HUDEP-2 (cell line): Measurements from ENCODE around the gene CCDC71L.
A peak's percentile ranks its signal among the peaks of the same experiment; 100 is the strongest.

Experiments
- DNase-seq, 76 experiments: peaks; one replicate each; lab custom pipeline; 2025; ENCODE audit not compliant: unreplicated experiment in 76 of 76; lab: John Stamatoyannopoulos, UW

CCDC71L gene

DNA sequence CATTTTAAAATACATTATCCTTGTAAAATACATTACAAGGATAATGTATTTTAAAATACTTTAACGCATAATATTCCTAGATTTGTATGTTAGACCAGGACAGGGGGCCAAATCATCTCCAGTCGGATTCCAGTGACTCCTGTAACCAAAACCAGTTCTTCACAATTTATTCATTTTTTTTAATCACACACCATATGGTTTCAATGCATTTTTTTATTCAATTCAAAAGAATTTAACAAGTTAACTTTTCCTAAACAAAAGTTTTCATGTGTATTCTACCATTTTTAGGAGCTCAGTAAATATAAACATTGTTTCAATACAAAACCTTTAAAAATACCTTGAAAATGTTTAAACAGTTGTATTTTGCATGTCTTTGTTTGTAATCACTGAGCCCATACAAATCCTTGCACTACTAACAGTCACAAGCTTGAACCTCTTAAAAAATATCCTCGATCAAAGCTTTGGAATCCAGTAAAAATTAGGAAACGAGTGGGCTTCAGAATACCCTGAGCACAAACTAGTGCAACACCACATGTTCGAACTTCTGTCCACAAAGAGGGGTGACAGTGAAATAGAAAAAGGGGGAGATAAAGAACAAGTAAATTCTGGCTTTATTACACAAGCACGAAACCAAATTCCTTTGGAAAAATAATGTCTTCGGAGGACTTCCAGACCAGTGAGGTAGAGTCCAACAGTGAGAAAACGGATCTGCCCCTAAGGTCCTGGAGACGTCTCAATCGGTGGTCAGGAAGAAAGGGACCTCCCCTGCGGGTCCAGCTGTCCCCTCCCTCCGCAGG is 1.6 kb downstream of the CCDC71L start:
- peak in 2 of 76 experiments; percentile 20 to 27 for DNase-seq

DNA sequence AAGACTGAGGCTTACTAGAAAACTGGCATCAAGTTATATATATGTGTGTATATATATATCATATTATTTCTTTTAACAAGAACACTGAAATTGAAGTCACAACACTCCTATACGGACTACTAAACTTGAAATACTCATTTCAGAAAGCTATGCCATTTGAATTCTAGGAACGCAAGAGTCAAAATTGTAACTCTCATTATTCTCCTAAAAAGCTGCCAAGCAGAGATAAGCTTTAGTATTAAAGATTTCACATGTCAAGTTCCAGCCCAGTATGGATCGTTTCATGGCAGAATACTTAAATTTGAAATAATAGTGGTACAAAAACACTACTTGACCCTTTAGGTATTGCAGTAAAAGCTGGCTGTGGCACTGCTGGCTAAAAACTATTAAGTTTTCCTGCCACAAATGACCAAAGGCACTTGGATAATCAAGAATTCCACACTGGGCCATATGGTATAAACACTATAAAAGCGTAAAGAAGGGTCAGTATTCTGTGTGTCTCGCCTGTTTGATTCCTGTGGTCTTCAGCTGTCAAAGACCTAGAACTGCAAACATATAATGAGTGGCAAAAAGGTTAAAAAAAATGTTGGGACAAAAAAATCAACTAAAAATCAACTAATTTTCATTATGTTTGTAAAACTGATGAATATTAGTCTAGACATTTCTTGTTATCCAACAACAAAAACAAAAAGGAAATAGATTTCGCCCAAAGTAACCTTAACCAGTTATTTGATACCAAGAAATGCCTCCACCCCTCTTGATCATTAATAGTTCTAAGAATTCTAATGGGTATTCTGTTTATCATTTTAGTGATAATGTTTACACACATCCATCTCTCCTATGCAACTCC is 2.4 kb downstream of the CCDC71L start:
- DNase-seq, result no peak

DNA sequence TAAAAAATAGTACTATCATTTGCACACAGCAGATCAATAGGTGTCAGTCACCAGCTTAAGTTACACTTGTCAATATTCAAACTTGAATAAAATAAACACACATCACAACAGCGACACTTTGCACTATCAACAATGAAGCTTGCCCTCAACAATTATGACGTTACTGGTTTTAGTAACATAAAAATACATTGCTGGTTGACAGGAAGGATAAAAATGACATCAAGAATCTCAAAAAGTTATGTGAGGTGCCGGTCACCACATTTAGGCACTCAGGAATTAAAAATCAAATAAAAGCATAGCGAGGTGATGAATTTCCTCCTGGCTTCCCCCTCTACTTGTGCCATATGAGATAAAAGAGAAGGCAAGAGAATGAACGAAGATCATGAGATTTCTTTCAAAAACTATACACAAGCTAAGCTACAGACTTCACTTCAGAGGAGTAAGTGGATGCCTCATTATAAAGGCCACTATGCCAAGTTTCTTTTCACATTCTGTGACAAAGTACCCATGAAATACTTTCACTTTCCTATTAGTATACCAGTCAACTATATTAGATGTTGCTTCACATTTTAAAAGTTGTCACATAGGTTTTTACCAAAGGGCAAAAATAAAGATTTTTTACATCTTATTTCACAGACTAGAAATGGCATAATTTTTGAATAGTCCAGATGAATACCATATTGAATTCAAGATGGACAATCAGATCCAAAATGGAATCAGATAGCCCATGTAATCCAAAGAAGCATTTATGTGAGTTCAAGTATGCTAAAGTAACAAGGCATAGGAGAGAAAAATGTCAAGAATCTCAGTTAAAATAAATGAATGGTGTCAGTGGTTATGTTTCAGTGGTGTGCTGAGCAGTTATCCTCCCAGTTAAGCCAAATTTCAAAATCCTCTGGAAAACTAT is 3.6 kb downstream of the CCDC71L start:
- DNase-seq, result no peak

DNA sequence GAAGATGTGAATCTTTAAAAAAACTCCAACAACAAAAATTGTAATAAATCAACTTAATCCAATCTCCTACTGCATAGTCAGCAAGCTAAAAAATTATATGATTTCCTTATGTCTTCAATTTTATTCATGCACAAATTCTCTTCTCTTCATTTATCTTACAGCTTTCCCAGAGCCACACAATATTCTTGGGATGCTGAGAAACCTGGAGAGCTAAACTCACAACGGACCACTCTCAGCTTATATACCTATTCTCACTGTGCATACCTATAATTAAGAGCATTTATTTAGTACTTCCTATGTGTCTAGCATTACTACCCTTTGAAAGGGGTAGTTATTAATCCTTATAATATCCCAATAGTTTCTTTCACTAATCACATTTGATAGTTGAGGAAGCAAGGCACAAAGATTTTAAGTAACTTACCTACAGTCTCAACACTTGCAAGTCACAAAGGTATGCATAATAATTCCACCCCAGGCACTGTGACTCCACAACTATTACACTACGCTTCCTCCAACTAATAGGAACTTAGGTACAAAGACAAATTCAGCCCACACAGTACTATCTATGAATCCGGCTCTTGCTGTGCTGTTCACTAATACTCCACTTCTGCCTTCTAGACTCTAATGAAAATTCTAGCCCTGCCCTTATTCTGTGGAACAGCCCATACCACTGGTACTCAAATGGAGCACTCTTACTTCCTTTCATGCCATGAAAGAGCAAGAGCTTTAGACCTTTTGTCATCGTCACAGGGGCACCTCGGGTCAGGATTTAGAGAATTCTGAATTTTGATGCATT is 5.1 kb downstream of the CCDC71L start:
- no peak for DNase-seq

DNA sequence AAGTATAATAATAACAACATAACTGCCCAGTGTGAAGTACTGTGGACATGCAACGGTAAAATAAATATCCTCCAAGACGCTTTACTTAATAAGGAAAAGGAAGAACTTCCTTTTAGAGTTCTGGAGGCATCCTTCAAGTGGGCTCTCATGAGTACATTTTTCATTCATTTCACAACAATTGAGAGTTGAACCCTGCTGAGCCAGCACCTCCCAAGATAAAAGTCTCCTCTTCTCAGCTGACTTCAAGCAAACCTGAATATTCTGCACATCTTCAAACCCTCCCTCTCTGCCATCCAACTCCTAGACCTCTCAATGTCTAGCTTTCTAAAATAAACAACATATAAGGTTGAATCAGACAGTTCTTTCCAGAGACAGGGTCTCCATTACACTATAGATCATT is 7.5 kb downstream of the CCDC71L start:
- DNase-seq, result no peak

DNA sequence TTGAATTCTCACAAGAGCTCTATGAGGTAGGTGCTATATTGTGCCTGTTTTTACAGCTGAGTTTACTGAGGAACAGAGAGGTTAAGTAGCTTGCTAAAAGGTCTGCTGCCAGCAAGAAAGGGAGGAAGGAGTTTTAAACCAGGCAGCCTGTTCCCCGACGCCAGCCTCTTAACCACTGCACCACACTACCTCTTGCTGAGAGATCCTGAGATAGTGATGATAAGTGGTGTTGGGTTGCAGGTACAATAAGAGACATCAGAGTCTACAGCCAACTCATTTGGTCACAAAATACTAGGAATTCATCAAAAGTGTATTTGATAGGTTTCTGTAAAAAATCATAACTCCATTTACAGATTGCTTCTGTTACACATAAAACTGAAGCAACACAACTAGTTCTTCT is 8.0 kb downstream of the CCDC71L start:
- DNase-seq, result no peak

DNA sequence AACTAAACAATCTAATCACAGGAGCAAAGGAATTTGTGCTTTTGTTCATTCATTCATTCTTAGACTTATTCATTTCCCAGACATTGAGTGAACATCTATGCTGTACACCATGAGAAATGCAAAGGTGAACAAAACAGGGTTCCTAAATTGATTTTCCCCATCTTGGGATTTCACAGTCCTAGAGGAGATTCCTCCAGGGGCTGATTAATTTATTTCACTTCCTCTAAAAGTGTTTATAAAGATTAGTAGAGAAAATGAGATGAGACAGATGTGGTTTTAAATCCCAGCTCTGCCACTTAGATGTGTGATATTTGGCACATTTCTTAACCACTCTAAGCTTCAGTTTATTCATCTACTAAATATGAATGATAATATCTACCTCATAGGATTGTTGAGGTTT is 8.9 kb downstream of the CCDC71L start:
- DNase-seq, result no peak

DNA sequence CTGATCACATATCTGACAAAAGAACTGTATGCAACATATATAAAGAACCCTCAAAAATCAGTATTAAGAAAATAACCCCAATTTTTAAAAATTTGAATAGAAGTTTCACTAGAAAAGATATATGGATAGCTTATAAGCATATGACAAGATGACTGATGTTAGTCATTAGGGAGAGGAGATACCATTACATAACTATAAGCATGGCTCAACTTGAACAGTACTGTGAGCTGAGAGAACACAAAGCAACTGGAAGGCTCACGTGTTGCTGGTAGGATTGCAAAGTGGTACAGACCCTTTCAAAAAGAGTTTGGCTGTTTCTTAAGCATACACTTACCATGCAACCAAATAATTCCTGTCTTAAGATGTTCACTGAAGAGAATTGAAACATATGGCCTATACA is 14.7 kb downstream of the CCDC71L start:
- no peak for DNase-seq

DNA sequence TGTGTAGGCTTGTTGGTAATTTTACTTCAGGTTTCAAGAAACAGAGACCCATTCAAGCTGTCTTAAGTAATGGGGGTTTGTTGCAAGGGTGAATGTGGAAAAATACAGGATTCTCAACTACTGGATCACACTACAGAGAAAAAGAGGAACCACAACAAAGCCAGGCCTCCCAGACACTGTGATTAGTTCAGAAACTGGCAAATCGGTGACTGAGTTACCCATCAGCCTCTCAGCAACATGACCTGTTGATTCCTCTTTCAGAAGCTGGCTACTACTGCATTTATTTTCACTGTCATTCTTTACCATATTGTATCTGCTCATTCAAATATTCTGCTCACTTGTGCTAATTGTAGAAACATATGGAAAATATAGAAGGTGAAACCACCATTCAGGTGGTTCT is 16.0 kb downstream of the CCDC71L start:
- DNase-seq, result no peak

DNA sequence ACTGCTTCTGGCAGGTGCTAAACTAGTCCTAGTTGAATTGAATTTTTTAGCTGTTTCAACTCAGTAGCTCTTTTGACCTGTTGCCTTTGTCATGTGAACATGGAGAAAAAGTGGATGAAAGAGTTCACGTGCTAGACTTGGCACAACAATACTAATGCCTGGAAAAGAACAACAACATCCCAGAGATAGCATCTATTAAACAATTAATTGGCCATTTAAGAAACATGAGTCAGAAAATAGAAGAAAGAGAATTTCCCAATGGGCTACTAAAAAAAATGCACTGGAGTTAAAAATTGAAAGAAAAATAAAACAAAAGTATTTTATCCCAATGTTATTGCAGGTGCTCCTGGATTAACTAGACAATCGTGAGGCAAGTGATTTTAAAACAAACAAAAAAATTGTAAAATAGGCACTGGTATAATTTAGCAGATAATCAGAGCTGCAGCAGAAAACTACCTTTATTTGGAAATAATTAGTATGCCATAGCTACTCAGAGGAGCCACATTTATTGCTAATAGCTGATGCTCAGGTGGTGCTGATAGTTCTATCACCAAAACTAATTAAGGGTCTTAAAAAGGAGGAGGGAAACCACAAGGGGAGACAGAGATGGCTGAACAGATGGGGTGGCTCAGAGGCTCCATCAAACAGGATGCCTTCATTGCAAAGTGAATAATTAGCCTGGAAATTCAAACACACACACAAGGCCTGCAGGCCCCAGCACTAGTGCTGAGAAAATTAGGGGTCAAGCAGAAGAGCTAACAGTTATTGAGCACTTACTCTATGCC is 17.6 kb downstream of the CCDC71L start:
- no peak for DNase-seq

DNA sequence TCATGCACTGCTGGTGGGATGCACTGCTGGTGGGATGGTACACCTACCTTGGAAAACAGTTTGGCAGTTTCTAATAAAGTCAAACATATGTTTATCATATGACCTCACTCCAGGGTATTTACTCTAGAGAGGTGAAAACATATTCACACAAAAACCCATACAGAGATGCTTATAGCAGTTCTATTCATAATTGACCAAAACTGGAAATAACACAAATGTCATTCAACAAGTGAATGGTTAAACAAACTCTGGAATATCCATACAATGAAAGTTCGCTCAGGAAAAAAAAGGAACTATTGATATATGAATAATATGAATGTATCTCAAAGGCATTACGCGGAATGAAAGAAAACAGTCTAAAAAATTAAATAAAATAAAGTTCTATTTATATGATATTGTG is 19.5 kb downstream of the CCDC71L start:
- DNase-seq, result no peak

DNA sequence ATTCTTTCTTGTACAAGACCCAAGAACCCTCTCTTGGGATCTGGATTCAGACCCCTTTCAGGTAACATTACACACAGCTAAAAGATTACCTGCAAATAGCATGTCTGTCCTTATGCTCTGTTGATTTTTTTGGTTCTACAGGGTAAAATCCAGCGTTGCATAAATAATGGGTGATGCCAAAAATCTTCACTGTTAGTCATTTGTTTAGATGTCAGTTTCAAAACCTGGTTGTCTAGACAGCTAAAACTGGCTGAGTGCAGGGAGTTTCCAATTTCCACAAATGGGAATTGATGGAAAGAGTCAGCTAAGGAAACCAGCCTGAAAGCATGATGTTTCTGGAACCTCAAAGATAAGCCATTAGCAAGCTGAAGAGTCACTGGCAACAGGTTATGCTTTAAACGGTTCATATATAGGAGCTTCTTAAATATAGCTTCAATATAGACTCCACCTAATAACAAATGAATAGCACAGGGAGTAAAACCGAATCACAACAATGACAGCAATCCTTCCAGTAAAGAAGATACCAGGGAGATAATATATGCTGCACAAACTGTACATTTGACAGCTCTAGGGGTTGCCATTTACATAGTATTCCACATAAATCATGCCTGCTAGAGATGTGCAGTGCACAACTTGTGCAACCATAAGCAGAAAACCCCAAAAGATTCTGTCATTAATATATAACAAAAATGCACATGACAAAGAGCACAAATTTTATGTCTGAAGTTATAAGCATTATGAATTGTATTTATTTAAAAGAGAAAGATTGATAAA is 20.4 kb downstream of the CCDC71L start:
- DNase-seq, result no peak

DNA sequence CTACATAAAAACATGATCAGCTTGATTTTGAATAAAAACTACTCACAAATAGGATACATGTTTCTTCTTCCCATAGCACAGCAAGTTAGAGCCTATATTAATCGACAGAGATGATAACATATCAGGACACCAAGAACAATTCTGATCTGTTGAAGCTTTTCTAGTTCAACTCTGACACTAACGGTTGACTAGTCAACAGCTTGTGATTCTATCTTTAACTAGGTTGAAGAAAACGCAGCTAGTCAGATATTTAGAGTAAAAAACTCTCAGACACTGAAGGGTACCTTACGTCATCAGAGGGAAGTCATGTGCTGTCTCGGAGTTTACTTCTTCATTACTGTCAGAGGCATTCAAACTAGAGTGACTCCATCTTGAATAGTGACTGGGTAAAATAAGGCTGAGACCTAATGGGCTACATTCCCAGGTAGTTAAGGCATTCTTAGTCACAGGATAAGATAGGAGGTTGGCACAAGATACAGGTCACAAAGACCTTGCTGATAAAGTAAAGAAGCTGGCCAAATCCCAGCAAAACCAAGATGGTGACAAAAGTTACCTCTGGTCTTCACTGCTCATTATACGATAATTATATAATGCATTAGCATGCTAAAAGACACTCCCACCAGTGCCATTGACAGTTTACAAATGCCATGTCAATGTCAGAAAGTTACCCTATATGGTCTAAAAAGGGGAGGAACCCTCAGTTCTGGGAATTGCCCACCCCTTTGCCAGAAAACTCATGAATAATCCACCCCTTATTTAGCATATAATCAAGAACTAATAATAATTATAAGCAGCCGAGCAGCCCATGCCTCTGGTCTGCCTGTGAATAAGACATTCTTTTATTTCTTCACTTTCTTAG is 21.3 kb downstream of the CCDC71L start:
- no peak for DNase-seq

DNA sequence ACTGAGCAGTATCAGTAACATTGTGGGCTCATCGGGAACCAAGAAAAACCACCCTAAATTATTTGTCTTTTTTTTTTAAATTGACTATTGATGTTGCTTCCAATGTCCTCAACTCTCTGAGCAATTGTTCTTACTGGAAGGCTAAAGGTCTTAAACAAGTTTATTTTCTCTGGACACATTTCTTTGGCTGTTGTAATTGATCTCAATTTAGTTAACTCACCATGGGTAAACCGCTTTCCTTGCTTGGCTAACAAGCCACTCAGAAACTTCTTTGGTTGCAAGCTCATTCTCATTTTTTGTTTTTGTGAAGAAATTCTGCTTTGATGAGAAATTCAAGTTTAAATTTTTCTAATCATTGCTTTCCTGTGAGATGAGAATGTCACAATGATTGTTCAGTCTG is 25.5 kb downstream of the CCDC71L start:
- no peak for DNase-seq

DNA sequence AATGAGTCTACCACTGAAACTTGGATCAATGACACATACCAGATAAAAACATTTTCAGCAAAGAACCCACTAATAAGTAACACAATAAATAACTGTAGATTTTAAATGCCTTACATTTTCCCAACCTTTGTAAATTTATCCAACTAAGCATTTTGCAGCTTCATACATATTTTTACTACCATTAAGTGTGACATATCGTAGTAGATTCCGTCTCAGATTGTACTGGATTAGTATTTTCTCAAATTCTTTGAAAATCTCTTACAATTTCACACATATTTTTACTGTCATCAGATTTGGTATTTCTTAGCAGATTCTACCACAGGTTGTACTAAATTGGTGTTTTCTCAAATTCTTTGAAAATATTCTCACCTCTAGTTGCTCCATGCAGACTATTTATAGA is 26.0 kb downstream of the CCDC71L start:
- DNase-seq, result no peak

DNA sequence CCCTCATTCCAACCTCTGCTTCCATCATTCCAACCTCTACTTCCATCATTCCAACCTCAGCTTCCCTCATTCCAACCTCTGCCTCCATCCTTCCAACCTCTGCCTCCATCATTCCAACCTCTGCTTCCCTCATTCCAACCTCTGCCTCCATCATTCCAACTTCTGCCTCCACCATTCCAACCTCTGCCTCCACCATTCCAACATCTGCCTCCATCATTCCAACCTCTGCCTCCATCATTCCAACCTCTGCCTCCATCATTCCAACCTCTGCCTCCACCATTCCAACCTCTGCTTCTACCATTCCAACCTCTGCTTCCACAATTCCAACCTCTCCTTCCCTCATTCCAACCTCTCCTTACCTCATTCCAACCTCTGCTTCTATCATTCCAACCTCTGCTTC is 30.3 kb downstream of the CCDC71L start:
- DNase-seq, result no peak

DNA sequence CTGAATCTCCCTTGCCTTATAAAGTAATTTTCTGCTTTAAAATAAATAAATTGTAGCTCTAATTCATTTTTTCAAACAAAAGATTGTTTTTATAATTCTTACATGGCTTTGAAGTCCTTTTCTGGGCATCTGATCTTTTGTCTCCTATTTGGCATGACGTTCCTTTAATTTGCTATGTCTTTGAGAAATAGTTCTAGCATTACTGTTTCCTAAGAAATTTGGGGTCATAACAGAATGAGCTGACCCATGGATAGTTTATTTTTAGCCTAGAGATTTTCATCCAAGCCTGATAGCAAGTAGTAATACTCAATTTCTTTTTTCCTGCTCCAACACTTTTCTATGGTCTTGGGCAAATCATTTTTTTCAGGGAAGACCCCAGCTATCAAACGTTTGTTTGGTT is 31.4 kb downstream of the CCDC71L start:
- DNase-seq, result no peak
